ENCODE measurements around the gene WIPF3. TPM values are rescaled to one million over a fixed set of nuclear protein-coding genes. Genes with fewer than 3 reads are reported as not detected.

The WIPF3 gene
- total RNA-seq, 1 donor from 2014 or later, result 4.7 TPM

DNA sequence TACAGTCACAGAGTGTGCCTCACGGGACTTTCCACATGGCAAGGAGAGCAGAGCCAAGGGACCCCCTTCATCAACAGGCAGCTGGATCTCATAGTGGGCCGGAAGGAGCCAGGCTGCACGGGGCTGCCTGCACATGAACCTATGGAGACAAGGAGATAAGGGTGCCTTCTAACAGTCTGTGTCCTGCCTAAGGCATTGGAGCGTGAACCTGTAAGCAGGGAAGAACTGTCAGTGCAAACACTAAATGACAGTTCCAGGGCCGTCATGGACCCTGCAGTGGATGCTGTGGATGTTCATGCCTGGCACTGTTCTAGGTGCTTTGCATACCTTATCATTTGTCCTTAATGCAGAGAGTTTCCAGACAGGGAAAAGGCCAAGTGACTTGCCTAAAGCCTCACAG, 85.9 kb downstream of the WIPF3 start:
- no peak overlapping the region for H3K4me3 ChIP-seq (ENCODE audit: low read length in 3 of 3)
- H3K27me3 ChIP-seq (ENCODE audit: control insufficient read depth in 3 of 3, insufficient read depth in 3 of 3, low read length in 3 of 3), result no peaks in the 10 kb centered on the region
- H3K27ac ChIP-seq (ENCODE audit: low read depth, low read length), result no peak overlapping the region
- H3K36me3 ChIP-seq (ENCODE audit: control insufficient read depth in 3 of 3, insufficient read depth in 3 of 3, low read length in 3 of 3), result peaks cover 12 to 40% (median 18%) of the 10 kb centered on the region in 3 donors
- no peaks in the 10 kb centered on the region for H3K9me3 ChIP-seq (ENCODE audit: control insufficient read depth in 3 of 3, low read length in 3 of 3)
- no peaks in the 10 kb centered on the region for H3K4me1 ChIP-seq (ENCODE audit: control insufficient read depth in 3 of 3, insufficient read depth in 3 of 3, low read length in 3 of 3)
- H3K9ac ChIP-seq (ENCODE audit: low read depth in 1 of 3, low read length in 3 of 3), result no peak overlapping the region

DNA sequence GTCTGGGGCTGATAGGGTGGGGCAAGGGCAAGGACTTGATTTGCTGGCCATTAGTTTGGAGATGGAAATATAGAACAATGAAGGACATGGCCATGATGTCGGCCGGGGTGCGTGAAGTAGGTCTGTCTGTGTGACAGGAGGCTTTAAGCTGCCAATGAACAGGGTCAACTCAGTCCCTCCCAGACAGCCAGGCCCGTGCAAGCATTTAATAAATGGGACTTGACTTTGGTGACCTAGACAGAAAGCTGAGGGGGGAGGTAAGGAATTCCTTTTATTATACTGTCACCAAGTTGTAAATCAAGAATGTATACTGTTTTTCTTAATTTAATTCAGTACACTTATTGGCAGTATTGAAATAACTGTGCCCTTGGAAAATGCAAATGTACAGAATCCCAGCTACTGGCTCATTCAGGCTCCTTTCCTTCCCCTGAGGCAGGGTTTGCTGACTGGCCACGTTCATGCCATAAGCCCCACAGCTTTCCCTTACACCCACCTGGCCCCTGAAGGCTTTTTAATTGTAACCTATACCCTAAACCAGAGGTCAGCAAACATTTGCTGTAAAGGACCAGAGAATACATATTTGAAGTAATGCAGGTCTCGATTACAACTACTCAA, 87.2 kb downstream of the WIPF3 start:
- Histone ChIP-seq H3K36me3 (ENCODE audit: control insufficient read depth in 3 of 3, insufficient read depth in 3 of 3, low read length in 3 of 3) (peaks cover 13 to 35% (median 15%) of the 10 kb centered on the region in 3 donors), H3K27ac (ENCODE audit: low read depth, low read length) (no peak overlapping the region), H3K27me3 (ENCODE audit: control insufficient read depth in 3 of 3, insufficient read depth in 3 of 3, low read length in 3 of 3) (no peaks in the 10 kb centered on the region), H3K9ac (ENCODE audit: low read depth in 1 of 3, low read length in 3 of 3) (no peak overlapping the region), H3K4me1 (ENCODE audit: control insufficient read depth in 3 of 3, insufficient read depth in 3 of 3, low read length in 3 of 3) (no peaks in the 10 kb centered on the region), H3K9me3 (ENCODE audit: control insufficient read depth in 3 of 3, low read length in 3 of 3) (no peaks in the 10 kb centered on the region), H3K4me3 (ENCODE audit: low read length in 3 of 3) (no peak overlapping the region)

DNA sequence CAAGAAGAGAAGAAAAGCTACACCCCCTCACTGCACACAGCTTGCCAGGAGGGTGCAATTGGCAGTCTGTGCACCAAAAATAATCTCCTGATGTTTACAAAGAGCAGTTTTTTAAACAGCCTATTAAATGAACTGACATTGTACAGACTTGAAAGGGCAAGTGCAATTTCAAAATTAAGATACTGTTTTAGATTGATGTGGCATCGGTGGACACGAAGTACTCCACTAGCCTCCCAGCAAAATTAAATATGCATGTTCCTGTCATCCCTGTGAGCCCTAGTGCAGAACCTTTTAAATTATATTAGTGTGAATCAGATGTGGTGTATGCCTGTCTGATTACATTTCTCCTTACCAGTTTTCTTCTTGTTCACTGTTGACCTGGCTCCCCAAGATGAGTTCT, 87.9 kb downstream of the WIPF3 start:
- H3K4me1 ChIP-seq (ENCODE audit: control insufficient read depth in 3 of 3, insufficient read depth in 3 of 3, low read length in 3 of 3), result no peaks in the 10 kb centered on the region
- H3K36me3 ChIP-seq (ENCODE audit: control insufficient read depth in 3 of 3, insufficient read depth in 3 of 3, low read length in 3 of 3), result peaks cover 9 to 32% (median 15%) of the 10 kb centered on the region in 3 donors
- H3K9me3 ChIP-seq (ENCODE audit: control insufficient read depth in 3 of 3, low read length in 3 of 3), result no peaks in the 10 kb centered on the region
- no peak overlapping the region for H3K27ac ChIP-seq (ENCODE audit: low read depth, low read length)
- no peak overlapping the region for H3K4me3 ChIP-seq (ENCODE audit: low read length in 3 of 3)
- H3K9ac ChIP-seq (ENCODE audit: low read depth in 1 of 3, low read length in 3 of 3), result no peak overlapping the region
- no peaks in the 10 kb centered on the region for H3K27me3 ChIP-seq (ENCODE audit: control insufficient read depth in 3 of 3, insufficient read depth in 3 of 3, low read length in 3 of 3)

DNA sequence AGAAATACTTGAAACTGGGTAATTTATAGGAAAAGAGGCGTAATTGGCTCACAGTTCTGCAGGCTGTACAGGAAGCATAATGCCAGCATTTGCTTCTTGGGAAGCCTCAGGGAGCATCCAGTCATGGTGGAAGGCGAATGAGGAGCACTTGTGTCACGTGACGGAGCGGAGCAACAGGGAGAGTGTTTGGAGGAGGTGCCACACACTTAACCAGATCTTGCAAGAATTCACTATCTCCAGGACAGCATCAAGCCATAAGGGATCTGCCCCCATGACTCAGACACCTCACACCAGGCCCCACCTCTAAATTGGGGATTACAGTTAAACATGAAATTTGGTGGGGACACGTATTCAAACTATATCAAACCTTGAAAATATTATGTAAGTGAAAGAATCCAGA, 89.3 kb downstream of the WIPF3 start:
- H3K9me3 ChIP-seq (ENCODE audit: control insufficient read depth in 3 of 3, low read length in 3 of 3), result no peaks in the 10 kb centered on the region
- H3K27ac ChIP-seq (ENCODE audit: low read depth, low read length), result no peak overlapping the region
- no peak overlapping the region for H3K9ac ChIP-seq (ENCODE audit: low read depth in 1 of 3, low read length in 3 of 3)
- no peaks in the 10 kb centered on the region for H3K27me3 ChIP-seq (ENCODE audit: control insufficient read depth in 3 of 3, insufficient read depth in 3 of 3, low read length in 3 of 3)
- H3K36me3 ChIP-seq (ENCODE audit: control insufficient read depth in 3 of 3, insufficient read depth in 3 of 3, low read length in 3 of 3), result peaks cover 8 to 23% (median 11%) of the 10 kb centered on the region in 3 donors
- H3K4me3 ChIP-seq (ENCODE audit: low read length in 3 of 3), result no peak overlapping the region
- no peaks in the 10 kb centered on the region for H3K4me1 ChIP-seq (ENCODE audit: control insufficient read depth in 3 of 3, insufficient read depth in 3 of 3, low read length in 3 of 3)

- Histone ChIP-seq H3K9ac (ENCODE audit: low read depth in 1 of 3, low read length in 3 of 3) (no peak overlapping the region), H3K4me1 (ENCODE audit: control insufficient read depth in 3 of 3, insufficient read depth in 3 of 3, low read length in 3 of 3) (no peaks in the 10 kb centered on the region), H3K9me3 (ENCODE audit: control insufficient read depth in 3 of 3, low read length in 3 of 3) (no peaks in the 10 kb centered on the region), H3K4me3 (ENCODE audit: low read length in 3 of 3) (no peak overlapping the region), H3K36me3 (ENCODE audit: control insufficient read depth in 3 of 3, insufficient read depth in 3 of 3, low read length in 3 of 3) (peaks cover 6 to 18% (median 7%) of the 10 kb centered on the region in 3 donors), H3K27ac (ENCODE audit: low read depth, low read length) (no peak overlapping the region), H3K27me3 (ENCODE audit: control insufficient read depth in 3 of 3, insufficient read depth in 3 of 3, low read length in 3 of 3) (no peaks in the 10 kb centered on the region)
These were observed 90.5 kb downstream of the WIPF3 start for GRCh38 chr7:29896685-29897411.

GRCh38 chr7:29898301-29898700, 92.0 kb downstream of the WIPF3 start:
- H3K36me3 ChIP-seq (ENCODE audit: control insufficient read depth in 3 of 3, insufficient read depth in 3 of 3, low read length in 3 of 3), result peaks cover 0 to 11% (median 6%) of the 10 kb centered on the region in 3 donors
- no peaks in the 10 kb centered on the region for H3K9me3 ChIP-seq (ENCODE audit: control insufficient read depth in 3 of 3, low read length in 3 of 3)
- no peak overlapping the region for H3K4me3 ChIP-seq (ENCODE audit: low read length in 3 of 3)
- H3K27me3 ChIP-seq (ENCODE audit: control insufficient read depth in 3 of 3, insufficient read depth in 3 of 3, low read length in 3 of 3), result no peaks in the 10 kb centered on the region
- H3K27ac ChIP-seq (ENCODE audit: low read depth, low read length), result no peak overlapping the region
- no peaks in the 10 kb centered on the region for H3K4me1 ChIP-seq (ENCODE audit: control insufficient read depth in 3 of 3, insufficient read depth in 3 of 3, low read length in 3 of 3)
- no peak overlapping the region for H3K9ac ChIP-seq (ENCODE audit: low read depth in 1 of 3, low read length in 3 of 3)

GRCh38 chr7:29900745-29901144, 94.4 kb downstream of the WIPF3 start:
- Histone ChIP-seq H3K27ac (ENCODE audit: low read depth, low read length) (no peak overlapping the region), H3K4me3 (ENCODE audit: low read length in 3 of 3) (no peak overlapping the region), H3K4me1 (ENCODE audit: control insufficient read depth in 3 of 3, insufficient read depth in 3 of 3, low read length in 3 of 3) (no peaks in the 10 kb centered on the region), H3K9me3 (ENCODE audit: control insufficient read depth in 3 of 3, low read length in 3 of 3) (no peaks in the 10 kb centered on the region), H3K36me3 (ENCODE audit: control insufficient read depth in 3 of 3, insufficient read depth in 3 of 3, low read length in 3 of 3) (peaks cover 6 to 15% (median 14%) of the 10 kb centered on the region in 3 donors), H3K27me3 (ENCODE audit: control insufficient read depth in 3 of 3, insufficient read depth in 3 of 3, low read length in 3 of 3) (no peaks in the 10 kb centered on the region), H3K9ac (ENCODE audit: low read depth in 1 of 3, low read length in 3 of 3) (no peak overlapping the region)

DNA sequence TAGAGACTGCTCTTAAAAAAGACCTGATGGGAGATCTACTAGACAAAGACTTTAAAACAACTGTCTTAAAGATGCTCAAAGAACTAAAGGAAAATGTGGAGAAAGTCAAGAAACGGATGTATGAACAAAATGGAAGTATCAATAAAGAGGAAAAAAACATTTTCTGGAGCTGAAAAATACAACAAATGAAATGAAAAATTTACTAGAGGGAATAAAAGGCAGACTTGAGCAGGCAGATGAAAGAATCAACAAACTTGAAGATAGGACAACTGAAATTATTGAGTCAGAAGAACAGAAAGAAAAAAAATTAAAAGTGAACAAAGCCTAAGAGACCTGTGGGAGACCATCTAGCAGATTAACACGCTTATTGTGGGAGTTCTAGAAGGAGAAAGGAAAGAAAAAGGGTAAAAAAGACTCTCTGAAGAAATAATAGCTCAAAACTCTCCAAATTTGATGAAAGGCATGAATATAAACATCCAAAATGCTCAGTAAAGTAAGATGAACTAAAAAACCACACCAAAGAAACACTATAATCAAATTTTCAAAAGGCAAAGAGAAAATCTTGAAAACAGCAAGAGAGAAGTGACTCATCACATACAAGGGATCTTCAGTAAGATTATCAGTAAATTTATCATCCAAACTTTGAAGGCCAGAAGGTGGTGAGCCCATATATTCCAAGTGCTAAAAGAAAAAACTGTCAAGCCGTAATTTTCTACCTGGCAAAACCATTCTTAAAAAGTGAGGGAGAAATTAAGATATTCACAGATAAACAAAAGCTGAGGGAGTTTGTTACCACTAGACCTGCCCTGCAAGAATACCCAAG, 100.1 kb downstream of the WIPF3 start:
- Histone ChIP-seq H3K36me3 (ENCODE audit: control insufficient read depth in 3 of 3, insufficient read depth in 3 of 3, low read length in 3 of 3) (peaks cover 4 to 14% (median 13%) of the 10 kb centered on the region in 3 donors), H3K4me3 (ENCODE audit: low read length in 3 of 3) (no peak overlapping the region)

DNA sequence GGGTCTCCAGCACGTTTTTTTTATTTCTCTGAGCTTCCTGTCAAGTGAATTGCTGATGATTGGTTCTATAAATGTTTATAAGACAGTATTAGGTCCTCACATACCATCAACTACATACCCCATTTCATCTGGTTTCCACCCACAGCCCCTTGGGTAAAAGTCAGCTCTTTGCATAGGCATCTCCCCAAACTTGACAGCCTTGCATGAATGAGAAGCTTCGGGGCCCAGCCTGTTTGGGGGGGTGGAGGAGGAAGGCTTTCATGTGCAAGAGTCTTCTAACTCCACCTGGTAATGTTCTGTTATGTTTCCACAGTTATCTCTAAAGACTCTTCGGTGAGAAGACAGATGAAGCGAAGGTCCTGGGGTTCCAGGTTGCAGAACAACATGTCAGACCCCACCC, 107.9 kb downstream of the WIPF3 start:
- H3K36me3 ChIP-seq (ENCODE audit: control insufficient read depth in 3 of 3, insufficient read depth in 3 of 3, low read length in 3 of 3), result peaks cover 0 to 10% (median 0%) of the 10 kb centered on the region in 3 donors
- H3K27ac ChIP-seq (ENCODE audit: low read depth, low read length), result no peak overlapping the region
- no peaks in the 10 kb centered on the region for H3K27me3 ChIP-seq (ENCODE audit: control insufficient read depth in 3 of 3, insufficient read depth in 3 of 3, low read length in 3 of 3)
- H3K4me3 ChIP-seq (ENCODE audit: low read length in 3 of 3), result no peak overlapping the region
- peaks cover 0 to 5% (median 4%) of the 10 kb centered on the region in 3 donors for H3K4me1 ChIP-seq (ENCODE audit: control insufficient read depth in 3 of 3, insufficient read depth in 3 of 3, low read length in 3 of 3)
- H3K9me3 ChIP-seq (ENCODE audit: control insufficient read depth in 3 of 3, low read length in 3 of 3), result no peaks in the 10 kb centered on the region
- no peak overlapping the region for H3K9ac ChIP-seq (ENCODE audit: low read depth in 1 of 3, low read length in 3 of 3)

More for the DNA sequence above, 100.1 kb downstream of the WIPF3 start:
- H3K9ac ChIP-seq (ENCODE audit: low read depth in 1 of 3, low read length in 3 of 3), result no peak overlapping the region
- no peaks in the 10 kb centered on the region for H3K27me3 ChIP-seq (ENCODE audit: control insufficient read depth in 3 of 3, insufficient read depth in 3 of 3, low read length in 3 of 3)
- peaks cover 0 to 2% (median 0%) of the 10 kb centered on the region in 3 donors for H3K9me3 ChIP-seq (ENCODE audit: control insufficient read depth in 3 of 3, low read length in 3 of 3)
- no peaks in the 10 kb centered on the region for H3K4me1 ChIP-seq (ENCODE audit: control insufficient read depth in 3 of 3, insufficient read depth in 3 of 3, low read length in 3 of 3)
- no peak overlapping the region for H3K27ac ChIP-seq (ENCODE audit: low read depth, low read length)

Measured in skeletal muscle tissue (tissue), 4 donors.